Measurements from ENCODE around the gene ZMAT5.

The ZMAT5 gene

DNA sequence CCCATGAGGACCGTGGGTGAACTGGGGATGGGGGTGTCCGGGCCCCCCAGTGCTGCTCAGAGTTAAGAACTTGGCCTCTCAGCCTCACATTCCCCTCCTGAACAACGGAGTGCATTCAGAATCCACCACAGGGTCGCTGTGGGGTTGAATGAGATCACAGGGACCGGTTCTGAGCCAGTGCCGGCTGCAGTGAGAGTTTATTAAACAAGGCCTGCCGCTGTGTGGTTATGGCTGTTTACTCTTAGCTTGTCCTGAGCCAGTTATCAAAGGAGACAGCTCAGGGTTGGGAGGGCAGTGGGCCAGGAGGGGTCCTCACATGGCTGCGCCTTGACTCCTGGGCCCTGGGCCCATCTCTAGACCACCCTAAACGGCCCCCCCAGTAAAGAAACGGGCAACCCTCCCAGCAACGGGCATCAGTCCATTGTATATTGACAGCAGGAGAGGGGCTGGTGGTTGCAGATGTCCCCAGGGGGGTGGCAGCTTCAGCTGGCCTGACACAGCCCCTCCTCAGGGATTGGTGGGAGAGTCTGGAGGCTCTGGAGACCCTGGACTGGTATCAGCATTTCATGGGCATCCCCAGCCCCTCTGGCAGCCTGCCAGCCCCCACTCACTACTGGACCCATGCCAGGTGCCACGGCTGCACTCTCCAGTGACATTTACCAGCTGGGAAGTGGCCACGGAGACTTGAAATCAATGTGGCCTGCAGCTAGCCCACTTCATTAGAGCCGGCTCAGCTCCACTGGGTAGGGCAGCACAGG lies 62.1 kb downstream of the ZMAT5 start:
- DNase-seq = no peak

- no peak for DNase-seq
These were observed 63.1 kb downstream of the ZMAT5 start for GRCh38 chr22:29703569-29704195.

- DNase-seq = no peak
These were observed 63.8 kb downstream of the ZMAT5 start for GRCh38 chr22:29702931-29703501.

DNA sequence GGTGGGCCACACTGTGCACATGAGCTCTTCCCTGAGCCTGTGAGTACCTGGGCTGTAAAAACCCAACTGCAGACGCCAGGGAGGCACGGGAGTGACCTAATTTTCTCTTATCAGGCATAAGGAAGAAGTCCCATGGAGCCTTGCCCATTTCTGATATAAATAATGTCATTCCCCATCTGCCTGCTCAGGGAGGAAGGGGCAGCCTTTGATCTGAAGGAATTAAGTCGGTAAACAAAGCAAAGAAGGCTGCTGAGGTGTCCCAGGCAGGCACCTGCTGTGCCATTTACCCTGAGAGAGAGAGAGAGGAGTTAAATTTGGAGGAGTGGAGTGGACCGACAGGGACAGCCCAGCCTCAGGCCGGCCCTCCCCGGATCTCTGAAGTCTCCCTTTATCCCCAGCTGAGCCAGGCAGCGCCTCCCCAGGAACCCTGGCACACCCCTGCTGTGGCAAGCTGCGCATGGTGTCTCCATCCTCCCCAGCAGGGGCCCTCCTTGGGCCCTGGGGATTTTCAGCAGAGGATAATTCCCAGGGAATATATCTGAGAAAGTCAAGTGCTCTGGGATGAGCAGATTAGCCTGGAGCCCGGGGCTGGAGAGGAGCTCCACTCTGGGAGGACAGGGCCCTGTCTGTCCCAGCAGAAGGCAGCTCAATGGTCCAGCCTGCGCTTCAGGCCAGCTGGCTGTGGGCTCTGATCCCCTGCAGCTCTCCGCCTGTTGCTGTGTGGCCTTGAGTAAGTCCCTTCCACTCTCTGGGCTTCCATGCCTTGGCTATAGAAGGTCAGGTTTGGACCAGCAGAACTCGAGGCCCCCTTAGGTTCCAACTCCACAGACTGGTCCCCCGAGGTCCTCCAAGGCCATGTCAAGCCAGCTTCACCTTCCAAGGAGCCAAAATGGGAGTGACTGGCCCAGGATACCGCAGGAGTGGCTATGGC lies 64.5 kb downstream of the ZMAT5 start:
- DNase-seq = no peak

GRCh38 chr22:29701155-29701999 lies 65.4 kb downstream of the ZMAT5 start:
- DNase-seq = peak; percentile 9

DNA sequence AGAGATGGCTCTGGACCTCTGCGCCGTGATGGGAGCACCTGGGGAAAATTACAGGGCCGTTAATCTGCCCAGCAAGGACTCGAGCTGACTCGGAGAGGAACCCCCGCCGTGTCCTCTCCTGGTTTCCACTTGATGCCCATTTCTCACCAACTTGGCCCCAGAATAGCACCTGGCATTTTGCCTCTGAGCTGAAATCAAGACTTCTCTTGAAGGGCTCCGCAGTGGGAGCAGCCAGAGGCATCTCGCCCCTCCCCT lies 66.0 kb downstream of the ZMAT5 start:
- no peak for DNase-seq

GRCh38 chr22:29700206-29700899 lies 66.5 kb downstream of the ZMAT5 start:
- no peak for DNase-seq

DNA sequence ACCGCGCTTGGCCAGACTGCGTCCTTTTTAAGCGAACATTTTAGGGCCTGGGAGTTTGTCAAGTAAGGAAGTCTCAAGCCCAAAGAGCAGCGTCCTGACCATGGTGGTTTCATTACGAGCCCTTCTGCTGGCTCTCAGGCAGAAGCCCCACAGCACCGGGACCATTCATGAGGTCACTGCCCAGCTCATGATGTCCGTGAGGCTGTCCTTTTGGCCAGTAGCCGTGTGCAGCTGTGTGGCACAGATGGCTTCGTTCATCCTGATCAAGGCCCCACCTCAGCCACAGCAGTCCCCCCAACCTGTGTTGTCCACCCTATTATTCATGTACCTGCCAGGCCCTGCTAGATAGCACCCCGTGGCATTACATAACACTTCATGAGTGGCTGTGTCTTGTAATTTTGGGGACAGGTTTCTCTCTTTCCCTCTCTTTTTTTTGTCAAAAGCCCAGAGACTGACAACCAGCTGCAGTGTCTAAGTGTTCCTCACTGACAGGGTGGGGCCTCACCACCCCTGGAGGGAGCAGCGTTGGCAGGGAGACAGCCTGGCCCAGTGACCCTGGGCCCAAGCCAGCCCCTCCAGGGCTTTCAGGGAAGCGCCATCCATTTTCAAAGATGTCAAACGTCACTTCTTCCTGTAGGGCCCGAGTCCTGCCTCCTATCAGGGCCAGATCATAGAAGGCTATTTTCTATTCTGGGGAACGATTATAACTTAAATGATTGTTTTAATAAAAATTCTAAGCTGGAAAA lies 68.8 kb downstream of the ZMAT5 start:
- DNase-seq = no peak

GRCh38 chr22:29695129-29695926 lies 71.5 kb downstream of the ZMAT5 start:
- no peak for DNase-seq

DNA sequence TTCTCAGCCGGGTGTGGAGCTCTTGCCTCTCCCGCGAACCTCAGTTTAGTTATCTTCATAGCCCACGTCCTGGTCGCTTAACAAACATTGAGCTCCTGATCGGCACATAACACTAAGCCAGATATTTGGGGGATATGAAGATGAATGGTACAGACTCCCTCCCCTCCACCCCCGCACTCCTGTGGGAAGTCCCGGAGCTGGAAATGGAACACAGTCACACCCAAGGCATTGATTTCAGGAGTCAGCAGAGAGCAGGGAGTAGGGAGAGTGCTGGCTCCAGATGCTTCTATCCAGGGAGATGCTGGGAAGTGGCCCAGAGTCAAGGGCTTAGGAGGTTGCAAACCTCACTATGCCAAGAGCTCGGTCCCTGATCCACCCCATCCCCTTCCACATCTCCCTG lies 73.1 kb downstream of the ZMAT5 start:
- DNase-seq = no peak

DNA sequence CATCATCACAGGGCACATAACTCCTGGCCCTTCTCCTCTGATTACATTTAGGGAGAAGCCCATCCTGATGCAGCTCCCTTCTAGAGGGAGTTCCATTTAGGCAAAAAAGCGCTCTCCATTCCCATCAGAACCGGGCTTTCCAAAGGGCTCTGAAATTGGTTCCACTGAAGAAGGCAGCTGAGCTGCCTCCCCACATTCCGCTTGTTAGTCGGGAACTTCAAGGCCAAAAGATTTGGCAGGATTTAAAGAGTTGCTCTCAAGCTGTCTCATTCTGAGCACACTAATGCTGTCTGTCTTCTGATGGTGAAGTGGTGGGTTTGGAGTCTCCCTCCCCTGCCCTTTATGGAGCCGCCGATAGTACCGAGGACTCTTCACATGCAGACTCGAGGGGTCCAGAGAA lies 73.6 kb downstream of the ZMAT5 start:
- DNase-seq = no peak

DNA sequence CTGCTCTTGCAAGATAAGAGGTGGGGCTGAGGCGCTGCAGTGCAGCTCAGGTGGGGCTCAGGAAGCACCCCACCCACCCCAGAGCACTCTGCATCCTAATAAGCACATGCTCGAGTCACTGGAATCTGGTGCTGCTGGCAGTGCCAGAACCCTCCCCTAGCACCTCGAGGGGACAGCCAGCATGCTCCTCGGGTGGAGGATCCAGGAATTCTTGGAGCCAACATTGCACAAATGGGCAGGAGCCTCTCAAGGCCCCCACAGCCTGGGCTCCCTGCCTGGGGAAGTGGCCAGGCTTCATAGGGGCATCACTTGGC lies 74.5 kb downstream of the ZMAT5 start:
- DNase-seq = no peak

DNA sequence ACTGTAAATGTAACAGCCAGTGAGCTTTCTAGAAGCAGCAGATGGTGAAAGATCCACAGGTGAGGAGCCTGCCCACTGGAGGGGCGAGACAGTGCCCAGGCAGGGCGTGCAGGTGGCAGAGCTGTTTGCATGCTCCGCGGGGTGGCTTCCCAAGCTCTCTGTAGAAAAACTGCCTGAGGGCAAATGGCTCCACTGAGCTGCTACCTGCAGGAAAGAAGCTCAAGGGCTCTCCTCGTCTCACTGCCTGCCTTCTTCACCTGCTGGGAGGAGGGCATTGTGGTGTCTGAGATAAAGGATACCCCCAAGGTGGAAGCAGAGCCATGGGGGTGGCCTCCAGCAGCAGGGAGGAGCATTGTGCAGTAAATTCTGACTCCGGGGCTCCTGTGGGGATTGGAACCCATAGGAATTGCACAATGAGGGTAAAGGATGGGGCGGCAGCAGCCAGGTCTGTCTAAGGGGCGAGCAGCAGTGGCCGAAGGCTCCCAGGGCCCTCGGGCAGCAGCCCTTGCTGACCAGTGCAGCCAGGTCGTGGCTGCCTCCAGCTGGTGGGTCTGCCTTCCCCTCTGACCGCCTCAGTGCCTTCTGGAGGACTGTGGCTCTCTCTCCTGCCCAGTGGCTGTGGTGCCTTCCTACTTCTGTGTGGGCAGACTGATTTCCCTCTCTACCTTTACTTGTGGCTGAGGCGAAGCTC lies 75.0 kb downstream of the ZMAT5 start:
- DNase-seq = no peak

DNA sequence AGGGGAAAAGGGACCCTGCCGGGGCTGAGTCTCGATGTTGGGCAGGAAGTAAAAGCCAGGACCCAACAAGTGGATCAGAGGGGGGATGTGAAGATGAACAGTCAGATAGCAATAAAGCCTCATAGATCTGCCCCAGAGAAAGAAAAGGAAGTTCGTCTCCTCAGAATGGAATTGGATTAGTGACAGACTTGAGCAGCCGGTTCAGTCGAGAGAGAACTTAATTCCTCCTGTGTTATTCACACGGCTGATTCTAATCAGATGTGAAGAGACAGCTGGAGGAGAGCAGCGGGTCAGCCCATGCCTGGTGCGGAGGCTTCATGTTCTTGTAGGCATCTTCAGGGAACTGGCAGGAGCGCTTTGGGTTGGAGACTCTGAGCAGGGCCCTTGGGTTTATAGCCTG lies 76.3 kb downstream of the ZMAT5 start:
- DNase-seq = no peak

GRCh38 chr22:29689880-29690213 lies 77.0 kb downstream of the ZMAT5 start:
- DNase-seq = peak; percentile 8

GRCh38 chr22:29689206-29689879 lies 77.5 kb downstream of the ZMAT5 start:
- no peak for DNase-seq

DNA sequence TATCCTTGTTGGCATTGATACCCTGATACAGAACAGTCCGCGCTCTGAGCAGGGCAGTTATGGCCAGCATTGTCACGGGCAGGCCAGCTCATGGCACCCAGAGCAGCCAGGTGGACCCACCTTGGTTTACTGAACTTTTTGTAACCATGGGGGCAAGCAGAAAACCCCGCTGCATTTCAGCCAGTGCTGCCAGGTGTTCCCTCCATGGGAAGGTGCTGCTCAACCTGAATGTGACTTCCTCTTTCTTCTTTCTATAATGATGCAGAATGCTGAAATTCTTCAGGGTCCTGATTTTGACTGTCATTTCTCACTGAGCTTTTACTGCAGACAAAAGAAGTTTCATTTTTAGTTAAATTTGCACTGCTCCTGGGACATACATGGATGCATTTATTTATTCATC lies 82.6 kb downstream of the ZMAT5 start:
- DNase-seq = no peak

GRCh38 chr22:29683536-29683935 lies 83.3 kb downstream of the ZMAT5 start:
- DNase-seq = no peak
